Transverse colon (tissue), 4 donors: Measurements from ENCODE around the gene OR52B6. TPM values are rescaled to one million over a fixed set of nuclear protein-coding genes. Genes with fewer than 3 reads are reported as not detected.

Source experiments
- DNase-seq: peaks from one replicate; pipeline ENCODE4 v3.0.0-alpha.2; 2019
- H3K27ac ChIP-seq, 4 donors: fragments of 200-600 bp; sonication (generic); 2 replicates each; pipeline ENCODE4 v1.5.1; 2016 to 2018; ENCODE audit warnings: inconsistent platforms in 4 of 4
- H3K27me3 ChIP-seq: fragments of 200-600 bp; sonication (generic); 2 replicates; pipeline ENCODE4 v1.5.1; 2017; ENCODE audit warnings: inconsistent platforms
- H3K36me3 ChIP-seq, 4 donors: fragments of 200-600 bp; sonication (generic); 2 replicates each; pipeline ENCODE4 v1.5.1; 2017 to 2019; ENCODE audit warnings: inconsistent platforms in 4 of 4
- H3K4me1 ChIP-seq, 4 donors: fragments of 200-600 bp; sonication (generic); 2 replicates each; pipeline ENCODE4 v1.5.1; 2017 to 2020; ENCODE audit warnings: inconsistent platforms in 4 of 4
- H3K4me3 ChIP-seq, 4 donors: fragments of 200-600 bp; sonication (generic); 1 replicate in 1 of 4; 2 replicates in 3 of 4; pipeline versions ENCODE4 v1.5.1 to v1.6.1; 2017 to 2019; ENCODE audit warnings: inconsistent platforms in 4 of 4
- H3K9me3 ChIP-seq, 2 donors: fragments of 200-600 bp; sonication (generic); 2 replicates each; pipeline ENCODE4 v1.5.1; 2017 to 2019; ENCODE audit warnings: inconsistent platforms in 2 of 2
- EP300 ChIP-seq: sonication (generic); formaldehyde crosslinking; IDR thresholded peaks from one replicate; pipeline ENCODE4 v1.6.1; 2017; ENCODE audit warnings: antibody characterized with exemption, low read depth
- POLR2A ChIP-seq: fragments of 450-650 bp; IDR thresholded peaks from one replicate; pipeline ENCODE4 v1.6.1; 2016; ENCODE audit warnings: antibody characterized with exemption, mild to moderate bottlenecking, moderate library complexity
- POLR2AphosphoS5 ChIP-seq, 3 donors: sonication (generic); formaldehyde crosslinking; IDR thresholded peaks; one replicate each; pipeline ENCODE4 v1.6.1; 2016; ENCODE audit warnings: antibody characterized with exemption in 3 of 3
- WGBS, 2 donors: methylation state at CpG; one replicate each; pipeline ENCODE4 v1.1.5; 2018; ENCODE audit warnings: low coverage in 1 of 2; 5-methylcytosine and 5-hydroxymethylcytosine counted together
- in situ Hi-C, 4 donors: fragments of 200-750 bp; cut with MboI; loops; one replicate each; pipeline versions ENCODE4 v1.15.0 to v1.15.1; 2017; ENCODE audit warnings: low sequenced_read_pairs in 3 of 4, low pct_ligation_motif_present in 1 of 4, low pct_unique_long_range_greater_than_20kb in 1 of 4
- intact Hi-C: fragments of 100-400 bp; cut with DNase I; formaldehyde crosslinking; loops from one replicate; pipeline ENCODE4 v1.15.1; 2023; ENCODE audit warnings: low total_unique reads
- total RNA-seq, 4 donors: library from RNA; depleted of rRNA; stranded (reverse); fragments of >200 nt; gene quantifications; one replicate each; pipeline ENCODE4 v1.1.0, GENCODE V29; 2016
- TF ChIP-seq, protein P1 (sequence below), 5 experiments: fragments of 200-600 bp in 3 of 5; fragments of 450-650 bp in 2 of 5; sonication (generic) in 3 of 5; IDR thresholded peaks; 1 replicate in 2 of 5; 2 replicates in 3 of 5; pipeline ENCODE4 v1.5.1; 2016 to 2017; ENCODE audit warnings: antibody characterized with exemption in 5 of 5, inconsistent platforms in 3 of 5, mild to moderate bottlenecking in 2 of 5, moderate library complexity in 1 of 5

OR52B6 gene, protein sequence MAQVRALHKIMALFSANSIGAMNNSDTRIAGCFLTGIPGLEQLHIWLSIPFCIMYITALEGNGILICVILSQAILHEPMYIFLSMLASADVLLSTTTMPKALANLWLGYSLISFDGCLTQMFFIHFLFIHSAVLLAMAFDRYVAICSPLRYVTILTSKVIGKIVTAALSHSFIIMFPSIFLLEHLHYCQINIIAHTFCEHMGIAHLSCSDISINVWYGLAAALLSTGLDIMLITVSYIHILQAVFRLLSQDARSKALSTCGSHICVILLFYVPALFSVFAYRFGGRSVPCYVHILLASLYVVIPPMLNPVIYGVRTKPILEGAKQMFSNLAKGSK
- total RNA-seq = not detected

DNA sequence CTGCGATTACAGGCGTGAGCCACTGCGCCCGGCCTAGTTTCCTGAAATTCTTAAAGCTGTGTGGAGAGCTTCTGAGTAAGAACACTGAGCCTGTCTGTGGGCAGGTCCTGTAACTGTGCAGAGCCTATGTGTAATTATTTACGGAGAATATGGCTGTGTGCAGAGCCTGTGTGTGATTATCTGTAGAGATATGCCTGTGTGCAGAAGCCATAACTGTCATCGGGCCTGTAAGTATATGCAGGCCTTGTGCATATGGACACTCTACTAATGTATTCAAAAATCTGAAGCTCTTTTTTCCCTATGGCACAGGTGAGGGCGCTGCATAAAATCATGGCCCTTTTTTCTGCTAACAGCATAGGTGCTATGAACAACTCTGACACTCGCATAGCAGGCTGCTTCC, at the start of gene OR52B6:
OR52B6 (plus strand) TSS at position 301 of the 400 bp plus-strand sequence; CDS start at position 301, 0 bp downstream.
- intact Hi-C loops = no loop called here
- H3K4me3 ChIP-seq = no peak within 1 kb of the TSS
- 94% methylated on average over 8 of the region's 8 CpGs; no CpG with 5 or more reads in 1 of the 2 donors for WGBS, 2 donors

DNA sequence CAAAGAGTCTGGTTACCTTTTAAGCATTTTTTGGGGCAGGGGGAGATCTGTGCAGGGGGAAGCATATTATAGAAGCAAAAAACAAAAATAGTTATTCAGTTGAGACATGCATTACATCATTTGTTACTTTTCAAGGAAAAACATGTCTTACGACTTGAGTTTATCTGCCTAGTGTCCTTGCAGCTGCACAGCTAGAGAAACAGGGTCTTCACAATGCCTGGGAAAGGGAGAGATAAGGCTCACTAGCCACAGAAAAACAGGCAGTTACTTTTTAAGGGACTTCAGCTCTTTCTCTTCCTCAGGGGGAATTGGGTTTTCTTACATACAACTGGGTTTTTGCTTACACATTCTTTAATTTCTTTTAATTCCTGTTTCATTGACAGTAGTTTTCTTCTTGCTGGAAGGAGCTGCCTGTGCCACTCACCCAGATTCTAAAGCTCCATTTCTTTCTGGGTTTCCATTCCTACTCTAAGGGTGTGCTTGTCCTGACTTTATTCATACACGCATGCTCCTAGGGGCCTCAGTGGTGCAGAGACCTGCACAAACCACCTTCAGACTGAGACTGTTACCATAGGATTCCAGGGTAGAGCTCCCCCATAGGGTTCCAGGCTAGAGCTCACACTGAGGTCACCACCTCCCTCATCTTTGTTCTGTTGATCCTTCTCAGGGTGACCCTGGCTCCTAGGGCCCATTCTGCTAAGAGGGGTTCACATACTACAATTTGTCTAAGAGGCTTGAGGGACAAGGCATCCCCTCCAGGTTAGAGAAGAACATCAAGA, 49.4 kb upstream of the OR52B6 start:
- no peak for TF ChIP-seq EP300
- TF ChIP-seq, protein P1, sequence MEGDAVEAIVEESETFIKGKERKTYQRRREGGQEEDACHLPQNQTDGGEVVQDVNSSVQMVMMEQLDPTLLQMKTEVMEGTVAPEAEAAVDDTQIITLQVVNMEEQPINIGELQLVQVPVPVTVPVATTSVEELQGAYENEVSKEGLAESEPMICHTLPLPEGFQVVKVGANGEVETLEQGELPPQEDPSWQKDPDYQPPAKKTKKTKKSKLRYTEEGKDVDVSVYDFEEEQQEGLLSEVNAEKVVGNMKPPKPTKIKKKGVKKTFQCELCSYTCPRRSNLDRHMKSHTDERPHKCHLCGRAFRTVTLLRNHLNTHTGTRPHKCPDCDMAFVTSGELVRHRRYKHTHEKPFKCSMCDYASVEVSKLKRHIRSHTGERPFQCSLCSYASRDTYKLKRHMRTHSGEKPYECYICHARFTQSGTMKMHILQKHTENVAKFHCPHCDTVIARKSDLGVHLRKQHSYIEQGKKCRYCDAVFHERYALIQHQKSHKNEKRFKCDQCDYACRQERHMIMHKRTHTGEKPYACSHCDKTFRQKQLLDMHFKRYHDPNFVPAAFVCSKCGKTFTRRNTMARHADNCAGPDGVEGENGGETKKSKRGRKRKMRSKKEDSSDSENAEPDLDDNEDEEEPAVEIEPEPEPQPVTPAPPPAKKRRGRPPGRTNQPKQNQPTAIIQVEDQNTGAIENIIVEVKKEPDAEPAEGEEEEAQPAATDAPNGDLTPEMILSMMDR (IDR thresholded peaks at IDR 0.05) = no peak
- no peak for TF ChIP-seq POLR2AphosphoS5 (IDR thresholded peaks at IDR 0.05)
- TF ChIP-seq POLR2A = no peak
- intact Hi-C loops = no loop called here
- Histone ChIP-seq H3K36me3 (no peaks in the 10 kb centered on the region), H3K9me3 (peaks cover 0 to under 1% of the 10 kb centered on the region in 2 donors), H3K27ac (no peak overlapping the region), H3K4me1 (no peaks in the 10 kb centered on the region), H3K27me3 (no peaks in the 10 kb centered on the region), H3K4me3 (no peak overlapping the region)
- in situ Hi-C loops = no loop called here
- 72 to 94% methylated on average over 2 of the region's 2 CpGs for WGBS, 2 donors
- DNase-seq = no peak

More for the DNA sequence above, at the start of gene OR52B6:
- no peaks in the 10 kb centered on the region for H3K36me3 ChIP-seq
- H3K27ac ChIP-seq = no peak within 1 kb of the TSS
- no peaks in the 10 kb centered on the region for H3K4me1 ChIP-seq
- in situ Hi-C loops = no loop called here
- DNase-seq = no peak
- no peaks in the 10 kb centered on the region for H3K27me3 ChIP-seq
- no peaks in the 10 kb centered on the region for H3K9me3 ChIP-seq
- TF ChIP-seq POLR2AphosphoS5 (IDR thresholded peaks at IDR 0.05) (no peak), POLR2A (no peak), EP300 (no peak)
- TF ChIP-seq, protein P1 (IDR thresholded peaks at IDR 0.05) = no peak

DNA sequence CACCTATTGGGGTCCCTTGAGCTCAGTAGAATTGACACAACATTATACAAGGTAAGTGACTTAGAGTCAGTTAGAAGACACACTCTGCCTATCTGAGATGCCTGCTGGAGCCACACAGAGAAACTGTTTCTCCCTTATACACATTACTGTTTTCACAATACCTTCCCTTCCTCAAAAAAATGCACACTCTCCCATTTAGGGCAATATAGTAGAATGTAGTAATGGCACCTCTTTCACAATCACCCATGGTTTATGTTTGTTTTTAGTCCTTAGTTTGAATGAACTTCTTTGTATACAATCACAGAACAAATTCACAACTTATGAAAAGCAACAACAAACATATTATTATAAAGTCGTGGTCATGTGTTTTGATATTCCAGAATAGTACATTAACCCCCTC, 46.6 kb upstream of the OR52B6 start:
- Histone ChIP-seq H3K27ac (no peak overlapping the region), H3K9me3 (peaks cover 0 to 3% of the 10 kb centered on the region in 2 donors), H3K36me3 (no peaks in the 10 kb centered on the region), H3K27me3 (no peaks in the 10 kb centered on the region), H3K4me3 (no peak overlapping the region), H3K4me1 (no peaks in the 10 kb centered on the region)
- in situ Hi-C loops = no loop called here
- DNase-seq = no peak
- TF ChIP-seq, protein P1 (IDR thresholded peaks at IDR 0.05) = no peak
- no peak for TF ChIP-seq POLR2AphosphoS5 (IDR thresholded peaks at IDR 0.05)
- TF ChIP-seq POLR2A = no peak
- TF ChIP-seq EP300 = no peak
- intact Hi-C loops = no loop called here
- WGBS, 2 donors = 58 to 63% methylated on average over 1 of the region's 1 CpG

DNA sequence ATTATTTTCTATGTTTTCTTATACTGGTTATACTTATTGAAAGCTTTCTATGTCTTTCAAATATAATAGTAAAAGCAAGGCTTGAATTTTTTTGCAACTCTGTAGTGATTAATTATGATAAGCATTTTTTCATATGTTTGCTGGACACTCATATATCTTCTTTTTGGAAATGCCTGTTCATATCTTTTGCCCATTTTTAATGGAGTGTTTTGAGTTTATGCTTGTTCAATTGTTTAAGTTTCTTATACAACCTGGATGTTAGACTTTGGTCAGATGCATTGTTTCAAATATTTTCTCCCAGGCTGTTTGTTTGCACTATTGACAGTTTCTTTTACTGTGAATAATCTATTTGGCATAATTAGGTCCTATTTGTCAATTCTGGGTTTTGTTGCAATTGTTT, 44.2 kb upstream of the OR52B6 start:
- Histone ChIP-seq H3K27me3 (no peaks in the 10 kb centered on the region), H3K4me1 (no peaks in the 10 kb centered on the region), H3K9me3 (peaks cover 0 to 3% of the 10 kb centered on the region in 2 donors), H3K36me3 (no peaks in the 10 kb centered on the region), H3K27ac (no peak overlapping the region), H3K4me3 (no peak overlapping the region)
- in situ Hi-C loops (no loop called here), intact Hi-C loops (no loop called here)
- TF ChIP-seq, protein P1 (IDR thresholded peaks at IDR 0.05) = no peak
- TF ChIP-seq EP300 = no peak
- no peak for TF ChIP-seq POLR2A
- no peak for TF ChIP-seq POLR2AphosphoS5 (IDR thresholded peaks at IDR 0.05)
- no peak for DNase-seq
